Stomach (tissue), 4 donors: ENCODE results near the gene CD58.

ENCODE experiments used
- CTCF ChIP-seq, 7 experiments: fragments of 450-650 bp in 4 of 7; fragments of 200-600 bp in 3 of 7; sonication (generic) in 3 of 7; IDR thresholded peaks; one replicate each; pipeline ENCODE4 v1.5.1; 2016 to 2019; ENCODE audit warnings: antibody characterized with exemption in 7 of 7, control low read depth in 2 of 7, mild to moderate bottlenecking in 1 of 7
- POLR2A ChIP-seq, 4 donors: fragments of 450-650 bp; IDR thresholded peaks; one replicate each; pipeline ENCODE4 v1.6.1; 2016; ENCODE audit warnings: antibody characterized with exemption in 4 of 4, control low read depth in 2 of 4, mild to moderate bottlenecking in 1 of 4, moderate library complexity in 1 of 4

GRCh38 chr1:116531917-116532316 lies 38.9 kb downstream of the CD58 start:
- TF ChIP-seq POLR2A (IDR thresholded peaks at IDR 0.05) (no peak), CTCF (IDR thresholded peaks at IDR 0.05) (no peak)
